HUDEP-2 (cell line): Measurements from ENCODE around the gene MIEF1.
A peak's percentile ranks its signal among the peaks of the same experiment; 100 is the strongest.

Experiments used
- DNase-seq, 76 experiments: peaks; one replicate each; lab custom pipeline; 2025; ENCODE audit not compliant: unreplicated experiment in 76 of 76; lab: John Stamatoyannopoulos, UW

MIEF1 gene

DNA sequence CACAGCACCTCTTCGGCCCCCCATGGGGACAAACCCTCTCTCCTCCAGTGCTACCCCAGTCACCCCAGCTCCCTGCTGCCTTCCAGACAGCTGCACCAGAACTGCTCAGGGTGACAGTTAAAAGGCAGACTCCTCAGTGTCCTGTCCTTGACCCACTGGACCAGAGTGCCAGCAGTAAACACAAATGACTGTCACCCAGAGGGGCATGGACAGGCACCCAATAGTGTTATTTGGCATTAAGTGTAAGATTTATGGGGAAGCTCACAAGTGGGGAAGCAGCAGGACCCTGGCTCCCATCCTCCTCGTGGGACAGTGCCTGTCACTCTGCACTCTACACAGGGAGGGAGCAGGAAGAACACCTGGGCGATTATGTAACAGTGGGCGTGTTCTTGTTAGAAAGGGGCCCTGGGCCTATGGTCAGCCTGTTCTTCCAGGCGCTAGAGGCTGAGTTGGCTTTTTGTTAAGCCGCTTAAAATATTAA lies 25.4 kb downstream of the MIEF1 start:
- no peak for DNase-seq

DNA sequence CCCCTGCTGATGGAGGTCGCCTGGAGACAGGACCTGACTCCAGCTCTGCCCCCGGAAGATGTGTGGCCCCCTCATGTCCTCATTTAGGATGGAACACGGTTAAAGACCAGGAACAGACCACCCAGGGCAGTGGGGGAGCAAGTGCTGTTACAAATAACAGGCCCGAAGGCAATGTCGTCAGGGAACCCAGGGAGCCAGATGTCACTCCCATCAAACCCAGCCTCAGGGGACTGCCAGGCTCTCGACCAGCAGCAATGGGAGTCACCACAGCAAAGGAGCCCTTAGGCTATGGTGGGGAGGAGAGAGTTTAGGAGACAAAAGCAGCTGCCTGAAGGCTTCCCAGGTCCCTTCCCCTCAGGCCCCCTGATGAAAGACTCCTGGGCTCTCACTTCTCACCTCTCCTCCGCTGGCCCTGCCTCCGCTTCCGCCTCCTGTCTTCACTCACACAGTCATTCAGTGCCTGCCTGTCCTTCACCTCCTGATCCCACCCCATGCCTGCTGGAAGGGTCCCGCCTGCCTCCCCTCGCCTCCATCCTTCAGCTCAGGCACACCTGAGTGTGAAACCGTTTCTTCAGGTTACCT lies 26.1 kb downstream of the MIEF1 start:
- DNase-seq = no peak

DNA sequence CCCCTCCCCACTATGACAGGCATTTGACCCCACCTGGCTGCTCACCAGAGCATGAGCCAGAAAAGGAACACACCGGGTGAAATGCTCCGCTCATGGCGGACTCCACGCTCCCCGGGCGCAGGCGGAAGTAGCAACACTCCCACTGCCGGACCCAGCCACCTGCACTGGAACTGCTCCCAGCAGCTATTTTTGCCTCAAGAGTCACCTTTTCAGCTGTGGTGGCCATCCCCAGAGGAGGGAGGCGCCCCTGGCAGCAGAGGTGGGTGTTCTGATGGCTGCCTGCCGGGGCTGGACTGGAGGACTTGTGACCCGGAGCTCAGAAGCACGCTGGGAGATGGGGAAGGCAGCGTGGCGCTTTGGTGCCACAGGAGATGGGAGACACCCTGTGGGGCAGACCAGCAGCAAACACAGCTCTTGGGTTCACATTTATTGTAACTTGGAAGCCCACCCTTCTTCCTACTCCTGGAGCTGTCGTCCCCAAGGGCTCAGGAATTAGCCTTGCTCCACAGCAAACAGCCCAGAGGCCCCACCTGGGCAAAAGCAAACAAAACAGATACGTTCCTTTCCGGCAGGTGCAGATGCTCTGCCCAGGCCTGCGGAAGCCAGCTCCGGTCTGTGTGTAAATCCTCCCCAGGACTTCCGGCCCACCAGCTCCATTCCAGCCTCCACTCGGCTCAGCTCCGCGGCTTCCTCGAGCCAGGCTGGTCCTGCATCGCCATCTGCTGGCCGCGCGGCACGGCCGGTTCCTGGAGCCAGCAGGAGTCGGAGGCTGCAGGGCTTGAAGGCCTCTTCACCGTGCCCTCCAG lies 26.8 kb downstream of the MIEF1 start:
- peak in 71 of 76 experiments; percentile 29 to 89 (median 74) for DNase-seq

DNA sequence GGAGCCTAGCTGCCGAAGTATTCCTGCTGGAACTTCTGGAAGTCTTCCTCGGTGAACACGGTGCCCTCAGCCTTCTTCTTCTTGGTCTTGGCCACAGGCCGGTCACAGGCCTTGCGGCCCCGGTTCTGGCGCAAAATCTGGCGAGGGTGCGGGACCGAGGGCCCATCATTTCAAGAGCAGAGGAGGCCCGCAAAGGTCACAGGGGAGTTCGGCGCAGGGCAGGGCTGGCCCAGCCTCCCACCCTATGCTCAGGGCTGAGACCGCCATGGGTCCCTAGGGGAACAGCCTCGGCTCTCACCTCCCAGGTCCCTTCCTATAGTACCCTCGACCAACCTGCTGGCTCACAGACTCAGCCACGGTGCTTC lies 27.4 kb downstream of the MIEF1 start:
- DNase-seq = no peak

DNA sequence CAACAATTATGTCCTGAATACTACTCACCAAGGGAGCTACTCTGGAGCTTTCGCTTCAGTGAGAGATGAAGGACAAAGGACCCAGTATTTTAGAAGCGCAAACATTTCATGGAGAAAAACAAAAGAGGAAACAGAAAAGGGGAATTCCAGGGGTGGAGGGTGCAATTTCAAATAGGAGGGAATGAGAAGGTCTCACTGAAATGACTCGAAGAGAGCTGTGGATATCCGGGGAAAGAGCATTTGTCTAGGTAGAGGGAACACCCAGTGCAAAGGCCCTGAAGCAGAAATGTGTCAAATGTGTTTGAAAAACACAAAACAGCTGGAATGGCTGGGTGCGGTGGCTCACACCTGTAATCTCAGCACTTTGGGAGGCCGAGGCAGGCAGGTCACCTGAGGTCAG lies 28.0 kb downstream of the MIEF1 start:
- DNase-seq = no peak

DNA sequence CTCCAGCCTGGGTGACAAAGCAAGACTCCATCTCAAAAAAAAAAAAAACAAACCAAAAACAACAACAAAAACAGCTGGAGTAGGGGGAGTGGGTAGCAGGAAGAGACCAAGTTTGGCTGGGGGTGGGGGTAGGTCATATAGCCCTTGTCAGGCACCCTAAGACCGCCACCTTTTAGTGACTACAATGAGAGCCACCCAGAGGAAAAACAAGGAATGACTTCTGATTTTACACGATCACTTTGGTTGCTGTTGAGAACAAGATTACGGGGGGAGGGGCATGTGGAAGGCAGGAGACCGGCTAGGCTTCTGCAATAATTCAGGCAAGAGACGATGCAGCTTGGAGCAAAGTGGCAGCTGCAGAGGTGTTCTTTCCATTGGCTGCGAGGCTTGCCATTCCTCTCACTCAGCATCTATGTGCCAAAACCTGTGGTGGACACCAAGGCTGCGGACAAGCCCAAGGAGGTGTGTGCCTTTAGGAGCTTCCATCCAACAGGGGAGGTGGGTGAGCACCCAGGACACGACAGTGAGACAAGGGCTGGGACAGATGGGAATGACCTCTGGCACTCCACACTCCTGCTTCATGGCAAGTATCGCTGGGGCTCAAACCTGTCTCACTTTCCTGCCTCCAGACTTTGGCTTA lies 28.7 kb downstream of the MIEF1 start:
- peak in 51 of 76 experiments; percentile 14 to 83 (median 44) for DNase-seq

DNA sequence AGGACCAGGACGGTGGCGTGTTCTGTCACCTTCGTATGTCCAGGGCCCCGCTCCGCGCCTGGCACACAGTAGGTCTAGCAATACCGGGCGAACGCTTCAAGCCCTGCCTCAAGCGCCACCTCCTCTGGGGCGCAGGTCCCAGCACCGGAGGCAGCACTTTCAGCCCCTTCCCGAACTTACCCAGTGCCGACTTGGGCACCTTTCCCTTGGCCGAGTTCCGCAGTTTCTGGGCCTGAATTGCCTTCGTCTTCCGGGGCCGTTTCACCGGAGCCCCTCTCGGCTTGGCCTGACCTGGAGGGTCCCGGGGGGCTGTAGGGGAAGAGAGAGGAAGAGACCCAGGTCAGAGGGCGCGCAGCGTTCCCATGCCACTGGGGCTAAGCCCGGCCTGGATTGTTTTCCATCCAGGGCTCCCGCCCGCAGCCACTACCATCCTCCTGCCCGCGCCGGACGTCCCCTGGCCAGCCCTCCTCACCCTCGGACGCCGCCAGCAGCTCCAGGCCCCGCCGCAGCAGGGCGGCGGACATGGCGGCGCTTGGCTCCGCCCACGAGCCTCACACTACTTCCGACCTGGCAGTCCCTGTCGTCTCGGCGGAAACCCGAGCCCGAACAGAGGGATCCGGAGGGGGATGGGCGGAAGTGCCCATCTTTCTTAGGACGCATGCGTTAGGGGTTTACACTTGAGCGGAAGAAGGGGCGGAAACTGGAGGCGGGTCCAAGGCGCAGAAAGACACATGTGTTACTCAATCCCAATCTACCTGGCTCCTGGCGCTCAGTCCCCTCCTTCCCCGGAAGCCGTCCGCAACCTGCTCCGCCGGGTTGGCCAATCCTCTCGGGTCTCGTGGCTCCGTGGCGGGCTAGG lies 30.4 kb downstream of the MIEF1 start, which contains the start of gene RPS19BP1:
RPS19BP1 (minus strand) TSS at position 534 of the 859 bp plus-strand sequence; CDS start at position 524, 10 bp downstream.
- peak in 75 of 76 experiments; percentile 93 to 100 (median 99) for DNase-seq

DNA sequence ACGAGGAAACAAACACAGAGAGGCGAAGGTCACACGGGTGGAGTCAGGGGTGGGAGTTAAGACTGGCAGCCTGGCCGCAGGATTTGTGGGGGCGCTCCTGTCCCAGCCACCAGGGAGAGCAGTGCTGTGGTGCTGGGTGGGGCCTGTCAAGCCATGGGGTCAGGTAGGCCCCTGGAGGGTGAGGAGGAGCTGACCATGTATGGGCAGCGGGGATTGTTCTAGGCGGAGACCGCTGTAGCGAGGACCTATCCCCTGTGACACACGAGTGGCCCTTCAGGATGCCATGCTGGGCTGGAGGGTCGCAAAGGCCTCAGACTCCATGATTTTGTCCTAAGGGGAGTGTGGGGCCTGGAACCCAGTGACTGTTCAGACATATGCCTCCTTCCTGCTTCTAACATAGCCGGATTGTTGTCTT lies 32.0 kb downstream of the MIEF1 start:
- DNase-seq = no peak

DNA sequence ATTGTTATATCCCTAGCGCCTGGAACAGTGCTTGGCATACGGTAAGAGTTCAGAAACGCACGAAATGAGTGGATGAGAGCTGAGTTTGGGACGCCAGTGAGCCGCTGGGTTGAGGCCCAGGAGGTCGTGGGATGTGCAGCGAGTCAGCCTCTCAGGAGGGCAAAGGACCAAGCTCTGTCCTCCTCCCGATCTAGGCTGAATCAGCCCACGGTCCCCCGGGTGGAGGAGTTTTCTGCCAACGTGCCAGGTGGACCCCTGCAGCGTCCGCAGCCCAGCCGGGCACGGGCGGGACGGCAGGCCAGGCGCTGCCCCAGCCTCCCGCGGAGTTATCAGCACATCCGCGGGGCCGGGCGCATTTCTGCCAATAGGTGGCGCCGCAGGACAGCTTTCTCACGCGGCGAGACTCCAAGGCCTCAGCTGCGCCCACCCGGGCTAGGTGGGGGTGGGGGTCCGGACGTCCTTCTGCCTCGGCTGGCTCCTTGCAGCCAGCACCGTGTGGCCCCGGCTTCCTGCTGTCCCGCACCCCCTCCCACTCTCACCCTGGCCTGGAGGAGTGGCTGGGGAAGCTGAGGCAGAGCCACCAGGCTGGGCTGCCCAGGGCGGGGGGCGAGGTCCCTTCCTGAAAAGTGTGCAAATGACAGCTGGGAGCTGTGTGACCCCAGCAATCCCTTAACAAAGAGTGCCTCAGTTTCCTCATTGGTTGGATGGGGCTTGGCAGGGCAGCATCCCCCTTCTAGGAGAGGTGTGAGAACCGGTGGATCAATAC lies 32.7 kb downstream of the MIEF1 start:
- peak in 58 of 76 experiments; percentile 19 to 77 (median 58) for DNase-seq

DNA sequence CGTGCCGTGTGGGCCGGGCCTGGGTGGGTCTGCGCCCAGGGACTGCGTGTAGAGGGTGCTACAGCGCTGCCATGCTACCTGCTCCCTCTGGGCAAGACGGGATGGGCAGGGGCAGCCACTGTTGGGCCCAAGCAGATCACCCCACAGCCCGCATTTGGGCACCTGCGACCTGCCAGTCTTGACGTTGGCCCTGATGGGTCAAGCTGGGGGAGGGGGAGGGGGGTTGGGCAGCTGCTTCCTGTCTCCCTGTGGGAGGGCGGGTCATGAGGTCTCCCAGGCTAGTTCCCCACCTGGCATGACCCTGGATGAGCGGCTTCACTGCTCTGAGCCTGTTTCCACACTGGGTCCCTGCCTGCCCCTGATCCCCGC lies 33.3 kb downstream of the MIEF1 start:
- DNase-seq = no peak

DNA sequence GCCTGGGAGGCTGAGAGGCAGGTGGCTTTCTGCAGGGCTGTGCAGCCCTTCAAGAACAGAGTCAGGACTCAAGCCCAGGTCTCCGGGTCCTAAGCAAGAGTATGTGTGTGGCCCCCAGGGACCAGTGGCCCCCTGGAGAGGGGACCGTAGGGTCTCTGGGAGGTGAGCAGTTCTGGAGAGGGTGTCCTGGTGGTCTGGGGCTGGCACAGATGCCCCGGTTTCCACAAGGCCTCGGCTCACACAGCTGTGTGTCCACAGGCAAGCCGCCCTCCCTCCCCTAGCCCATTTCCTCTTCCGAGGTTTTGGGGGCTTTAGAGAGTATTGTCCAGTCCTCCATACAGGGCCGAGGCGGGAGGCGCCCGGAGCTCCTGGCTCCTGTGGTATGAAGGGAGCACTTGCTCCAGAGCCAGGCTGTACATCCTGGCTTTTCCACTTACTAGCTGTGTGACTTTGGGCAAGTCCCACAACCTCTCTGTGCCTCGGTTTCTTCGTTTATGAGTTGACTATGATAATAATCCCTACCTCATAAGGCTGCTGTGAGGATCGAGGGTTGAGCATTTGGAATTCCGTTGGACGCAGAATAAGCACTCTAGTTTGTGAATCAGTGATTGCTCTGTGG lies 33.9 kb downstream of the MIEF1 start:
- DNase-seq = no peak

DNA sequence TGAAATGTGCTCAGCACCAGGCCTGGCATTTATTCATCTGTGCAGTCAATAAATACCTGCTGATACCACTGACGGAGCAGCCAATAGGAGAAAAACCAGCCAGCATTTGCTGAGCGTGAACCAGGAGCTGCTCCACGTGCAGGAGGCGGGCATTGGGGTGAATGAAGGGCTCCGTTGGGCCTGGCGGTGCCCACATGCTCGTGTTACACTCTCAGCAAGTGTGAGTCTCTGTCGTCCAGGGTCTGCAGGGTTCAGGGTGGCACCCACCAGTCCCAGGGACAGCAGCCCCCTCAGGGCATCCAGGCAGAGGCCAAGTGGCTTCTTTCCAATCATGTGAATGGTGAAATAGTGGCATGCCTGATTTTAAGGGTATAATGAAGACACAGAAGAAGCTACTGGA lies 34.6 kb downstream of the MIEF1 start:
- no peak for DNase-seq

DNA sequence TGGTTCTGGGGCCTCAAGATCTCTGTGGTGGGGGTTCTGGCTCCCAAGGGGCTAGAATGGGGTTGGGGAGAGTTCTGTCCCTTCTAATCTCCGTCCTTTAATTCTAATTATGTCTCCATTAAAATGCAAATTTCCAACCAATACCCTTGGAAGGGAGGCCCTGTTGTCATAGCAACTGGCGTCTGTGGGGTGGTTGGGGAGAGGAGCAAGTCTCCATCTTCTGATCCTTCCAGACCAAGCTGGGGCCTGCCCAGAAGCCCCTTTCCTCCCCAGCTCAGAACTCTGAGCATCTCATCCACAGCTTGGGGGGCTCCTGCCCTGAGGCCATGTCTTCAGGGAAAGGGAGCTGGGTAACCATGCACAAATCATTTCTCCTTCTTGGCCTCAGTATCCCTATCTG lies 35.9 kb downstream of the MIEF1 start:
- DNase-seq = no peak

DNA sequence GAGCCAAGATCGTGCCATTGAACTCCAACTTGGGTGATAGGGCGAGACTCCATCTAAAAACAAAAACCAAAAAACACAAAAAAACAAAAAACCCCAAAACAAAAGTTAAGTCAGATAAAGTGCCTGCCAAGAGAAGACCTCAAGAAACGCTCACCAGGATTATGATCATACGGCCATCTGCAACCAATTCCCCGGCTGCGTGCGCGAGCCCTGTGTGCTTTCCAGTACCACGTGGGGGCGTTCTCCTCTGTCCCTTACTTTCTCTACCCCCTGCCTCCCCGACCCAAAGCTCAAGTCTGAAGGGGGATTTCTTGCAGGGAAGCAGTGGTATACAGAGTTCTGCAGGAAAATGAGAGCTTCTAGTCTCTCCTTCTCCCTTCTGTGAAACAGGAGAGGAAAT lies 41.0 kb downstream of the MIEF1 start:
- DNase-seq = peak in 19 of 76 experiments; percentile 12 to 45 (median 21)

DNA sequence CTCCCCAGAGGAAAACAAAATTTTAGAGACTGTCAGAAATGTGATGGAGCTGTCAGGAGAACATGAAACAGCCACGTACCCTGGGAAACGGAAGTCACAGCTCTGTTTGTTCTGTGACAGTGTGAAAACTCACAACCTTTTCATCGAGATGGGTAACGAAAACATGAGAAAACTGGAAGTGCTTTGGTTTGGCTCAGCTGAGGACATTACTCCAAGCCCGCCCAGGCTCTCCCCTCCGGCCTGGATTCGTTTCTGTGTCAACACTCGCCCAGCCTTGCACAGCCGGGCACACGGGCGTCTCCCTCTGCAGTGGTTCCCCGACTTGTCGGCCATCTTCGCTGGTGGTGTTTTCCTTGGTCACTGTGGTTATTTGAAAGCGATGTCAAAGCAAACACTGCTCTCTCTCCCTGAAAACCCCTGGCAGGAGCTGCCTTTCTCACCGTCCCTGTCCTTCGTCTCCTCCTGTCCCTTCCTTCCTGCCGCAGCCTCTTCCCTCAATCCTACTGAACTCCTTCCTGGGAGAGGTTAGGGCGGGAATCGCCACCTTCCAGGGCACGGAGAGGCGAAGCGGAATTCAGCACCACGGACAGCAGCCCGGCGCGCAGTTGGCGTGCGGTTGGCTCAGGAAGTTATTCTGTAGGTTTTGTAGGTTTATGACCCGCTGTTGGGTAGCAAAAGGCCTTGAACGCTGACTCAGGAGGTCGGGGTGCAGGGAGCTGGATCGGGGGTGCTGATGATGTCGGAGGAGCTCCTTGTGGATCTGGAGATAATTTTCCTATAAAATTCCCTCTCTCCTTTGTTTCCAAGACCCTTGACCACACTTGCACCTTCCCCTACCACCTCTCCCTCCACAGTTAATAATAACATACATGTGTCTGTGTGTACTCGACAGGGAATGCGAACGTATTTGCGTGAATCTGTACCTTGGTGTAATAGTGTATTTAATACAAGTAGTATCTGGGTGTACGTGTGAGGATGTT lies 43.6 kb downstream of the MIEF1 start:
- DNase-seq = peak in 20 of 76 experiments; percentile 10 to 47 (median 22)

DNA sequence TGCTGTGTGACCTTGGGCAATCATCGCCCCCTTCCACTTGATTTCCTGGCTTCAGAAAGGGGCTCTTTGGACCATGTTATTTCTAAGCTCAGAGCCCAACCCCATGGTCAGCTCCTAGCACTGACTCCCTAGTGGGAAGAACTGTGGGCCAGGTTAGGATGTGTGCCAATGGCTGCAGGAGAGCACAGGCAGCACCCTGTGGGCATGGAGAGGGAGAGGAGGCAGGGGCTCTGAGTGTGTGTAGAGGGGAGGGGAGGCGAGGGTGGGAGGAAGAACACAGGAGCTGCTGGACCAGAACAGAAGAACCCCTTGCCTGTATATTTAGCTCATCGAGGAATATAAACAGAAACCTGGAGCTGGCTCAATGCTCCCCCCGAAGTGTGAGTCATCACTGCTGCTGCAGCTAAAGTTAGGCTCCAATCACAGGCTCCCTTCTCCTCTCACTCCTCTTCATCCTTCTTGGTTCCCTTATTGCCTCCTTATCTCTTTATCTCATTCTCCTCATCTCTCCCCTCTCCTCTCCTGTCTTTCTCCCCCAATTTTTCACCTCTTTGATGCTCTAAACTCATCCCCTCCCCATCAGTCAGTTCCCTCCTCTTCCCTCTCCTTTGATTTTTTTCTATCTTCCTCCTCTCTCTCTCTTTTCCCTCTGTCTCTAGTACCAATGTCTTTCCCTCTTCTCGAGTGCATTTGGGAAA lies 44.9 kb downstream of the MIEF1 start:
- no peak for DNase-seq

DNA sequence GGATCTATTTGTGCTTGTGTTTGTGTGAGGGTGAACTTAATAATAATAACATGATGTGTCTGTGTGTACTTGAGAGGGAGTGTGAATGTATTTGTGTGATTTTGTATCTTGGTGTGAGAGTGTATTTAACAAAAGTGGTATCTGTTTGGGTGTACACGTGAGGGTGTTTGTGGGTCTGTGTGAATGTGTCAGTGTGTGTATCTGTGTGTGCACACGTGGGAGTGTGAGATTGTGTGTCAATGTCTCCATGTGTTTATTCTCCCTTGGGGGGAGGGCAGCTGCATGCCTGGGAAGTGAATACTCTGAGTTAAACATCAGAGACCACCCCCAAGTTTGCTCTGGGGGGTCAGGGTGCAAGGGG lies 45.5 kb downstream of the MIEF1 start:
- DNase-seq = no peak

DNA sequence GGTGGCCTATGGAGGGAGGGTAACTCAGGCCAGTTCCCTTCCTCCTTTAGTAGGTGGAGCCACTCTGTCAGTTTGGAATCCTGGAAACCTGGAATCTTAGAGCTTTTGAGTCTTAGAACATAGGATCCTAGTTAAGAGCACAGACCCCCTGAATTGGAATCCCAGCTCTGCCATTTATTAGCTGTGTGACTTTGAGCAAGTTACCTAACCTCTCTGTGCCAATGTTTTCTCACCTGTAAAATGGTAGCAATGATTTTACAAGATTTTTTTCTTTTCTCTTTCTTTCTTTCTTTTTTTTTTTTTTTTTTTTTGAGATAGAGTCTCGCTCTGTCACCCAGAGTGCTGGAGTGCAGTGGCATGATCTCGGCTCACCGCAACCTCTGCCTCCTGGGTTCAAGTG lies 51.3 kb downstream of the MIEF1 start:
- no peak for DNase-seq
